GM12872 (cell line): ENCODE data around the gene JOSD2.

Source experiments
- TF ChIP-seq, protein P1 (sequence below): IDR thresholded peaks from 3 replicates; pipeline ENCODE4 v1.5.1; 2011; ENCODE audit warnings: low read depth, mild to moderate bottlenecking, low read length, moderate library complexity; ENCODE audit not compliant: insufficient read depth

Gene JOSD2

GRCh38 chr19:50480281-50481111, 30.5 kb downstream of the JOSD2 start:
- TF ChIP-seq, protein P1, sequence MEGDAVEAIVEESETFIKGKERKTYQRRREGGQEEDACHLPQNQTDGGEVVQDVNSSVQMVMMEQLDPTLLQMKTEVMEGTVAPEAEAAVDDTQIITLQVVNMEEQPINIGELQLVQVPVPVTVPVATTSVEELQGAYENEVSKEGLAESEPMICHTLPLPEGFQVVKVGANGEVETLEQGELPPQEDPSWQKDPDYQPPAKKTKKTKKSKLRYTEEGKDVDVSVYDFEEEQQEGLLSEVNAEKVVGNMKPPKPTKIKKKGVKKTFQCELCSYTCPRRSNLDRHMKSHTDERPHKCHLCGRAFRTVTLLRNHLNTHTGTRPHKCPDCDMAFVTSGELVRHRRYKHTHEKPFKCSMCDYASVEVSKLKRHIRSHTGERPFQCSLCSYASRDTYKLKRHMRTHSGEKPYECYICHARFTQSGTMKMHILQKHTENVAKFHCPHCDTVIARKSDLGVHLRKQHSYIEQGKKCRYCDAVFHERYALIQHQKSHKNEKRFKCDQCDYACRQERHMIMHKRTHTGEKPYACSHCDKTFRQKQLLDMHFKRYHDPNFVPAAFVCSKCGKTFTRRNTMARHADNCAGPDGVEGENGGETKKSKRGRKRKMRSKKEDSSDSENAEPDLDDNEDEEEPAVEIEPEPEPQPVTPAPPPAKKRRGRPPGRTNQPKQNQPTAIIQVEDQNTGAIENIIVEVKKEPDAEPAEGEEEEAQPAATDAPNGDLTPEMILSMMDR, result no peak

DNA sequence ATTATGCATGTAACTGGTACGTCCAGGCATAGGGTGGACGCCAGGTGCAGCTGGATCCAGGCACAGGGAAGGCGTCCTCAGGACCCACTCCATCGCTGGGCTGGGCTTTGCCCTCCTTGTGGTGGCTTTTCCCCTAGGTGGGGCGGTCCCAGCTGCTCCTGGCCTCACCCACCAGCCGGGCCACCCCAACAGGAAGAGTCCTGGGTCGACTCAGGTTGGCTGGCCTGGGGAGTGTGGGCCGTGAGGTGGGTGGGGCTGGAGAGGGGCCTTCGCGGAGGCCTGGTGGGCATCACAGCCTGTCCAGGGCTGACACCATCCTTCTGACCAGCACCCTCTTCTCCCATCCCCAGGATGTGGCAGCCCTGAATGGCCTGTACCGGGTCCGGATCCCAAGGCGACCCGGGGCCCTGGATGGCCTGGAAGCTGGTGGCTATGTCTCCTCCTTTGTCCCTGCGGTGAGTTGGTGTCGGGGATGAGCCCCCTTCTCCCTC, 31.2 kb downstream of the JOSD2 start:
- TF ChIP-seq, protein P1, result no peak

GRCh38 chr19:50478901-50479715, 31.9 kb downstream of the JOSD2 start:
- TF ChIP-seq, protein P1, result peak; percentile 82

DNA sequence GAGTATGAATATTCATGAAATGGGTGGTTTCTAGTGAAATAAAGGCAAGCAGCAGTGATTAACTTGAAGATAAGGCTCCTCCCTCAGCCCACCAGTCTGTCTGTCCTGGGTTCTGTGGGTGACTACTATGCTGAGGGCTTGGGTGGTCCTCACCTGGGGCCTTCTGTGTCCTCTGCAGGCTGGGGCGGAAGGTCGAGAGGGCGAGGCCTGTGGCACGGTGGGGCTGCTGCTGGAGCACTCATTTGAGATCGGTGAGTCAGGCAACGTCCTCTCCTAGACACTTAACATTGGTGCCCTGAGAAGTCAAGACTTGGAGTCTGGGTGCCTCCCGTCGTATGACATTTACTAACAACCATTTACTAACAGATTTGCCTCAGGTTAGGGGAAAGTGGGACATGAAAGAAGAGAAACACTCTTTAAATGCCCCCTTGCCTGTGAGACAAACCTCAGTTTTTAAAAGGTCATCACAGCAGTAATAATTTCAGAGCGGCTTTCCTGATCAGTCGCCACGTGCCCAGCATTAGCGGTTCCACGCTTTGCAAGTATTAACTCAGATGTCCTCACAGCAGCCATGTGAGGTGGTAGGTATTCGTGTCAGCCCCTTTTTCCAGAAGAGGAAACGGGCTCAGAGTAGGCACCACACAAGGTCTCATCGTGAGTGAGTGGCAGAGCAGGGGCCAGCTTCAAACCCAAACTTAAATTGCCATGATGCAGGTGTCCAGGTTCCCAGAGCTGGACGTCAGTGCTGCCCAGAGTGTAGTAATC, 33.1 kb downstream of the JOSD2 start:
- TF ChIP-seq, protein P1, result no peak

- TF ChIP-seq, protein P1, result no peak
These were observed 34.1 kb downstream of the JOSD2 start for GRCh38 chr19:50476907-50477238.

DNA sequence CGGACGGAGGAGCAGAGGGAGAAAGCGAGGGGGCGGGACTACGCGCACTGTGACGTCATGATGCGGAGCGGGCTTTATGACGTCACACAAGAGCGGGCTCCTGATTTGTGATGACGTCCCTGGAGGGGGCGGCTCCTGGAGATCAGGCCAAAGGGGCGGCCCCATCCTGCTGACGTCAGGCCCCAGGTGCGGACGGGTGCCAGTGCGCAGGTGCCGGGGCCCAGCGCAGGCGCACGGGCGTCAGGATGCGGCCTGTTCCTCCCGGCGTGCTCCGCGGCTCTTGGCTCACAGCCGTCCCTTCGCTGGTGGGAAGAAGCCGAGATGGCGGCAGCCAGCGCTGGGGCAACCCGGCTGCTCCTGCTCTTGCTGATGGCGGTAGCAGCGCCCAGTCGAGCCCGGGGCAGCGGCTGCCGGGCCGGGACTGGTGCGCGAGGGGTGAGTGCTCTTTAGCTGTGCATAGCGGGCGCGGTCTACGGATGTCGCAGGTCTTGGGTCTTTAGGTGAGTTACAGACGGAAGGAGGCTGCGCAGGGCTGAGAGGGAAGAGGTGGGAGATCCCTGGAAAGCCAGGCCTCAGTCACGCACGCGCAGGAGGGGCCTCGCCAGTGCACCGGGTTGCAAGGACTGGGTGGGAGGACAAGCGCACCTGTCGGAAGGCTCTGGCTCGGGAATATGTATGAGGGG, 34.6 kb downstream of the JOSD2 start, which contains the start of the genes EMC10 and GARIN5A:
EMC10 (plus strand) TSS at position 284 of the 683 bp plus-strand sequence; CDS start at position 322, 38 bp downstream.
GARIN5A (minus strand) TSS at position 625 of the 683 bp plus-strand sequence; CDS start at position 165, 460 bp downstream.
- TF ChIP-seq, protein P1, result no peak
